Astrocyte (in vitro differentiated cells and primary cell): ENCODE data around the gene OR6C6. TPM values are rescaled to one million over a fixed set of nuclear protein-coding genes. Genes with fewer than 3 reads are reported as not detected.

Source experiments
- DNase-seq: peaks from one replicate; pipeline ENCODE4 v3.0.0-alpha.2; 2010; ENCODE audit warnings: low read depth
- FAIRE-seq: peaks from 2 replicates; lab custom pipeline; 2011; peaks lifted over from hg19 to GRCh38; lab: Jason Lieb, UNC
- H2AFZ ChIP-seq: 2 replicates; pipeline ENCODE4 v1.6.0; 2012; ENCODE audit warnings: low read depth, low read length, inconsistent platforms
- H3K27ac ChIP-seq: 2 replicates; pipeline ENCODE4 v1.5.1; 2011; ENCODE audit warnings: low read depth, low read length, inconsistent platforms
- H3K27me3 ChIP-seq: 2 replicates; pipeline ENCODE4 v1.6.0; 2011; ENCODE audit warnings: low read length, inconsistent platforms; ENCODE audit not compliant: insufficient read depth
- H3K36me3 ChIP-seq: 2 replicates; pipeline ENCODE4 v1.5.1; 2011; ENCODE audit warnings: low read length, inconsistent platforms; ENCODE audit not compliant: insufficient read depth
- H3K4me1 ChIP-seq: 2 replicates; pipeline ENCODE4 v1.5.1; 2011; ENCODE audit warnings: low read length, inconsistent platforms; ENCODE audit not compliant: insufficient read depth
- H3K4me2 ChIP-seq: 2 replicates; pipeline ENCODE4 v1.6.0; 2012; ENCODE audit warnings: low read length, inconsistent platforms
- H3K4me3 ChIP-seq: 2 replicates; pipeline ENCODE4 v1.5.1; 2011; ENCODE audit warnings: low read depth, mild to moderate bottlenecking, low read length, inconsistent platforms; ENCODE audit not compliant: insufficient read depth
- H3K79me2 ChIP-seq: 2 replicates; pipeline ENCODE4 v1.6.0; 2012; ENCODE audit warnings: mild to moderate bottlenecking, low read length, inconsistent platforms; ENCODE audit not compliant: insufficient read depth
- H3K9ac ChIP-seq: 2 replicates; pipeline ENCODE4 v1.6.0; 2012; ENCODE audit warnings: mild to moderate bottlenecking, low read length, inconsistent platforms
- H3K9me3 ChIP-seq: 2 replicates; pipeline ENCODE4 v1.5.1; 2012; ENCODE audit warnings: low read depth, mild to moderate bottlenecking, low read length, inconsistent platforms; ENCODE audit not compliant: insufficient read depth
- H4K20me1 ChIP-seq: 2 replicates; pipeline ENCODE4 v1.6.0; 2012; ENCODE audit warnings: low read length, inconsistent platforms; ENCODE audit not compliant: insufficient read depth
- H3K27ac Mint-ChIP-seq: one replicate; pipeline ENCODE4 v1.8.0; 2021; ENCODE audit warnings: mild to moderate bottlenecking, mixed read lengths; ENCODE audit not compliant: unreplicated experiment
- H3K27me3 Mint-ChIP-seq: one replicate; pipeline ENCODE4 v1.8.0; 2021; ENCODE audit warnings: low read depth, mixed read lengths; ENCODE audit not compliant: unreplicated experiment
- H3K36me3 Mint-ChIP-seq: one replicate; pipeline ENCODE4 v1.8.0; 2021; ENCODE audit warnings: low read depth, mixed read lengths; ENCODE audit not compliant: unreplicated experiment
- H3K4me1 Mint-ChIP-seq: one replicate; pipeline ENCODE4 v1.8.0; 2021; ENCODE audit warnings: low read depth, mixed read lengths; ENCODE audit not compliant: unreplicated experiment
- H3K4me3 Mint-ChIP-seq: one replicate; pipeline ENCODE4 v1.8.0; 2021; ENCODE audit warnings: mild to moderate bottlenecking, moderate library complexity, mixed read lengths; ENCODE audit not compliant: unreplicated experiment
- H3K9me3 Mint-ChIP-seq: one replicate; pipeline ENCODE4 v1.8.0; 2021; ENCODE audit warnings: mild to moderate bottlenecking, mixed read lengths; ENCODE audit not compliant: unreplicated experiment
- EZH2 ChIP-seq: IDR thresholded peaks from 2 replicates; pipeline ENCODE4 v1.6.1; 2012; ENCODE audit warnings: mild to moderate bottlenecking, low read length, inconsistent platforms; ENCODE audit not compliant: insufficient read depth
- total RNA-seq: library from RNA; stranded (reverse); gene quantifications from 2 replicates; pipeline ENCODE4 v1.2.1, GENCODE V29; 2021
- TF ChIP-seq, protein P1 (sequence below): IDR thresholded peaks from 2 replicates; pipeline ENCODE4 v1.5.1; 2011; ENCODE audit warnings: low read depth, mild to moderate bottlenecking, inconsistent platforms, low read length, moderate library complexity; ENCODE audit not compliant: insufficient read depth

OR6C6 gene
- total RNA-seq, 1 donor from 2014 or later: not detected

DNA sequence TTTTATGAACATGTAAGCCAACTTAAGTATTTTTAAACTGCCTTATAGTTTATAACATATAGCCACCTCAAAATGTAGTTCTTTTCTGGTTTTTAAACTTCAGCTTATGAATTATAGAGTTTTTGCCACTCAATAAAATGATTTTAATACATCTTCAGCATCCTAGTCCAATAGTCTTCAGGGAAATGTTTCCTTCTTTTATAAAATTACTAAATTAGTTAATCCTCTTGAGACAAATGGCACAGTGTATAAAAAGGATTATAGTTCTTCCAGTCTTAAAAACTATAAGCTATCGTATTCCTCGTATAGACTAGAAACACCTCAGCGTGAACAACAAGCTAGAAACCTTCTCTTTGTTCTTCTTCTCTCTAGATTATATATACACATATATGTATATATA, 52.1 kb downstream of the OR6C6 start, which contains the start of gene OR6C74:
TSS of gene OR6C74 (plus strand) at position 301 of the 400 bp plus-strand sequence. CDS start 2,679 bp downstream, outside the sequence.
- no peaks in the 10 kb centered on the region for H4K20me1 ChIP-seq
- no peak for TF ChIP-seq EZH2
- TF ChIP-seq, protein P1, sequence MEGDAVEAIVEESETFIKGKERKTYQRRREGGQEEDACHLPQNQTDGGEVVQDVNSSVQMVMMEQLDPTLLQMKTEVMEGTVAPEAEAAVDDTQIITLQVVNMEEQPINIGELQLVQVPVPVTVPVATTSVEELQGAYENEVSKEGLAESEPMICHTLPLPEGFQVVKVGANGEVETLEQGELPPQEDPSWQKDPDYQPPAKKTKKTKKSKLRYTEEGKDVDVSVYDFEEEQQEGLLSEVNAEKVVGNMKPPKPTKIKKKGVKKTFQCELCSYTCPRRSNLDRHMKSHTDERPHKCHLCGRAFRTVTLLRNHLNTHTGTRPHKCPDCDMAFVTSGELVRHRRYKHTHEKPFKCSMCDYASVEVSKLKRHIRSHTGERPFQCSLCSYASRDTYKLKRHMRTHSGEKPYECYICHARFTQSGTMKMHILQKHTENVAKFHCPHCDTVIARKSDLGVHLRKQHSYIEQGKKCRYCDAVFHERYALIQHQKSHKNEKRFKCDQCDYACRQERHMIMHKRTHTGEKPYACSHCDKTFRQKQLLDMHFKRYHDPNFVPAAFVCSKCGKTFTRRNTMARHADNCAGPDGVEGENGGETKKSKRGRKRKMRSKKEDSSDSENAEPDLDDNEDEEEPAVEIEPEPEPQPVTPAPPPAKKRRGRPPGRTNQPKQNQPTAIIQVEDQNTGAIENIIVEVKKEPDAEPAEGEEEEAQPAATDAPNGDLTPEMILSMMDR: no peak
- H3K9me3 Mint-ChIP-seq: peaks cover 3% of the 10 kb centered on the region
- no peak for FAIRE-seq
- no peak within 1 kb of the TSS for H3K4me2 ChIP-seq
- no peak within 1 kb of the TSS for H3K4me3 Mint-ChIP-seq
- no peaks in the 10 kb centered on the region for H3K9me3 ChIP-seq
- H3K4me3 ChIP-seq: no peak within 1 kb of the TSS
- H3K27me3 ChIP-seq: no peaks in the 10 kb centered on the region
- H3K36me3 ChIP-seq: no peaks in the 10 kb centered on the region
- H2AFZ ChIP-seq: no peak within 1 kb of the TSS
- H3K4me1 Mint-ChIP-seq: no peaks in the 10 kb centered on the region
- no peaks in the 10 kb centered on the region for H3K27me3 Mint-ChIP-seq
- H3K4me1 ChIP-seq: no peaks in the 10 kb centered on the region
- H3K27ac Mint-ChIP-seq: no peak within 1 kb of the TSS
- no peaks in the 10 kb centered on the region for H3K36me3 Mint-ChIP-seq
- DNase-seq: no peak
- H3K79me2 ChIP-seq: no peaks in the 10 kb centered on the region
- H3K27ac ChIP-seq: no peak within 1 kb of the TSS
- no peak within 1 kb of the TSS for H3K9ac ChIP-seq

Other genes with a start within 250 kb of the OR6C6 start
- not detected in 2 replicates for gene OR9K2, start 170.2 kb downstream of the OR6C6 start, total RNA-seq
- not detected in 2 replicates for gene OR10A7, start 75.5 kb downstream of the OR6C6 start, total RNA-seq
- not detected in 2 replicates for gene OR6C74, start 52.0 kb downstream of the OR6C6 start, total RNA-seq
- gene OR6C1, start 17.8 kb upstream of the OR6C6 start, total RNA-seq: not detected in 2 replicates
- gene OR6C3, start 34.2 kb upstream of the OR6C6 start, total RNA-seq: not detected in 2 replicates
- gene OR6C75, start 66.4 kb upstream of the OR6C6 start, total RNA-seq: not detected in 2 replicates
- gene OR6C65, start 104.0 kb upstream of the OR6C6 start, total RNA-seq: not detected in 2 replicates
- not detected in 2 replicates for gene OR6C76, start 129.7 kb upstream of the OR6C6 start, total RNA-seq
- not detected in 2 replicates for gene OR6C2, start 147.5 kb upstream of the OR6C6 start, total RNA-seq
- not detected in 2 replicates for gene OR6C70, start 173.6 kb upstream of the OR6C6 start, total RNA-seq
- gene OR6C68, start 195.8 kb upstream of the OR6C6 start, total RNA-seq: not detected in 2 replicates